ENCODE results near the gene FAM171A1. TPM values are rescaled to one million over a fixed set of nuclear protein-coding genes. Genes with fewer than 3 reads are reported as not detected.

Gene FAM171A1
- total and polyA plus RNA-seq, 2 donors (not counting 1 experiment from before 2014, with no cell fraction given) = 0.09 TPM; not detected in 1

GRCh38 chr10:15230257-15230656, 140.8 kb downstream of the FAM171A1 start:
- H3K79me2 ChIP-seq (ENCODE audit: control insufficient read depth, insufficient read depth, low read length) = no peaks in the 10 kb centered on the region
- Mint-ChIP-seq H3K27me3 (peaks cover 28% of the 10 kb centered on the region), H3K9me3 (ENCODE audit: insufficient read depth) (no peaks in the 10 kb centered on the region), H3K27ac (no peak overlapping the region), H3K4me3 (no peak overlapping the region), H3K4me1 (no peaks in the 10 kb centered on the region)
- no peak overlapping the region for H3K9ac ChIP-seq (ENCODE audit: low read length)
- CTCF ChIA-PET = no interaction called here
- 100% methylated on average over 1 of the region's 3 CpGs for WGBS (ENCODE audit: insufficient coverage)
- no peak overlapping the region for H3K4me3 ChIP-seq (ENCODE audit: control extremely low read depth in 1 of 5, extremely low read depth in 1 of 5, insufficient read depth in 1 of 5, low read depth in 2 of 5, low read length in 4 of 5)
- peaks cover 0 to 9% (median under 1%) of the 10 kb centered on the region in 3 donors for H3K9me3 ChIP-seq (ENCODE audit: control extremely low read depth in 1 of 3, control insufficient read depth in 2 of 3, insufficient read depth in 1 of 3, low read length in 2 of 3)
- no peak overlapping the region for H2AFZ ChIP-seq (ENCODE audit: insufficient read depth, low read depth, low read length, poor library complexity, severe bottlenecking)
- peaks cover 0 to 2% (median 0%) of the 10 kb centered on the region in 4 experiments for H3K27me3 ChIP-seq (replicated peaks in 1 of 4; ENCODE audit: control extremely low read depth in 1 of 4, control insufficient read depth in 3 of 4, insufficient read depth in 4 of 4, low read length in 3 of 4)
- H3K36me3 ChIP-seq (replicated peaks in 1 of 2; ENCODE audit: control extremely low read depth in 1 of 2, control insufficient read depth in 1 of 2, extremely low read depth in 1 of 2, insufficient read depth in 2 of 2, low read length in 1 of 2) = no peaks in the 10 kb centered on the region
- POLR2A ChIA-PET = no interaction called here
- no peaks in the 10 kb centered on the region for H4K20me1 ChIP-seq (ENCODE audit: control insufficient read depth, insufficient read depth, low read length, poor library complexity, severe bottlenecking)
- intact Hi-C loops (cut with micrococcal nuclease) = no loop called here
- no peak for TF ChIP-seq CTCF (IDR thresholded peaks at IDR 0.05)
- TF ChIP-seq EZH2 (IDR thresholded peaks at IDR 0.05; ENCODE audit: borderline replicate concordance, insufficient read depth, low read depth, low read length, poor library complexity, severe bottlenecking) = no peak
- ATAC-seq (ENCODE audit: low read depth) (no peak), DNase-seq (no peak)
- H3K4me1 ChIP-seq (ENCODE audit: control insufficient read depth in 2 of 2, insufficient read depth in 2 of 2, low read length in 2 of 2) = no peaks in the 10 kb centered on the region
- no peak overlapping the region for H3K27ac ChIP-seq (ENCODE audit: low read length in 2 of 2)
- H3K4me2 ChIP-seq (replicated peaks; ENCODE audit: low read depth, low read length, poor library complexity, severe bottlenecking) = no peak overlapping the region

DNA sequence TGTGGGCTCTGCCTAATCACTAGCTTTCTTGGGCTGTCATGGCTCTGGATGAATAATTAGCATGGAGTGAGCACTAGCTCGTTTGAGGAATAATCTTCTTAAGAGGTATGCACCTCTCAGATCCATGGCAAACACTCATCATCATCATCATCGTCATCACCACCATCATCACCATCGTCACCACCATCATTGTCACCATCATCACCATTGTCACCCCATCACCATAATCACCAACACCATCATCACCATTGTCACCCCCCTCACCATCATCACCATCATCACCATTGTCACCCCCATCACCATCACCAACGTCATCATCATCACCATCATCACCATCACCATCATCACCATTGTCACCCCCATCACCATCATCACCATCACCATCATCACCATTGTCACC, 141.8 kb downstream of the FAM171A1 start:
- Histone ChIP-seq H2AFZ (ENCODE audit: insufficient read depth, low read depth, low read length, poor library complexity, severe bottlenecking) (no peak overlapping the region), H3K79me2 (ENCODE audit: control insufficient read depth, insufficient read depth, low read length) (no peaks in the 10 kb centered on the region), H3K9ac (ENCODE audit: low read length) (no peak overlapping the region), H3K27me3 (replicated peaks in 1 of 4; ENCODE audit: control extremely low read depth in 1 of 4, control insufficient read depth in 3 of 4, insufficient read depth in 4 of 4, low read length in 3 of 4) (peaks cover 0 to 2% (median 0%) of the 10 kb centered on the region in 4 experiments), H3K27ac (ENCODE audit: low read length in 2 of 2) (no peak overlapping the region), H3K4me1 (ENCODE audit: control insufficient read depth in 2 of 2, insufficient read depth in 2 of 2, low read length in 2 of 2) (no peaks in the 10 kb centered on the region), H3K4me3 (ENCODE audit: control extremely low read depth in 1 of 5, extremely low read depth in 1 of 5, insufficient read depth in 1 of 5, low read depth in 2 of 5, low read length in 4 of 5) (no peak overlapping the region), H3K4me2 (replicated peaks; ENCODE audit: low read depth, low read length, poor library complexity, severe bottlenecking) (no peak overlapping the region), H3K9me3 (ENCODE audit: control extremely low read depth in 1 of 3, control insufficient read depth in 2 of 3, insufficient read depth in 1 of 3, low read length in 2 of 3) (peaks cover 0 to 16% (median 1%) of the 10 kb centered on the region in 3 donors), H3K36me3 (replicated peaks in 1 of 2; ENCODE audit: control extremely low read depth in 1 of 2, control insufficient read depth in 1 of 2, extremely low read depth in 1 of 2, insufficient read depth in 2 of 2, low read length in 1 of 2) (no peaks in the 10 kb centered on the region), H4K20me1 (ENCODE audit: control insufficient read depth, insufficient read depth, low read length, poor library complexity, severe bottlenecking) (no peaks in the 10 kb centered on the region)
- H3K27me3 Mint-ChIP-seq = peaks cover 28% of the 10 kb centered on the region
- intact Hi-C loops (cut with micrococcal nuclease) = no loop called here
- whole genome bisulfite sequencing (ENCODE audit: insufficient coverage) = 96% methylated on average over 3 of the region's 4 CpGs
- ChIA-PET CTCF (no interaction called here), POLR2A (interaction anchor here (0.9 kb wide), 1 partner anchor 26 kb away, joined by 7 read pairs; no protein-coding TSS in a partner anchor)
- no peak for ATAC-seq (ENCODE audit: low read depth)
- no peaks in the 10 kb centered on the region for H3K4me1 Mint-ChIP-seq
- H3K27ac Mint-ChIP-seq = no peak overlapping the region
- H3K9me3 Mint-ChIP-seq (ENCODE audit: insufficient read depth) = no peaks in the 10 kb centered on the region
- DNase-seq = no peak
- TF ChIP-seq EZH2 (IDR thresholded peaks at IDR 0.05; ENCODE audit: borderline replicate concordance, insufficient read depth, low read depth, low read length, poor library complexity, severe bottlenecking) = no peak
- TF ChIP-seq CTCF (IDR thresholded peaks at IDR 0.05) = no peak
- no peak overlapping the region for H3K4me3 Mint-ChIP-seq
